SK-N-SH (cell line): ENCODE measurements around the gene QSOX2. TPM values are rescaled to one million over a fixed set of nuclear protein-coding genes. Genes with fewer than 3 reads are reported as not detected.

Source experiments
- CTCF ChIA-PET: fragments of 300-600, 350-600 bp; formaldehyde crosslinking; extraction: SDS; loops from one replicate; lab custom pipeline; 2021; lab: Yijun Ruan, JAX
- POLR2A ChIA-PET: fragments of 350-600 bp; sonication (Branson Sonifier 250); formaldehyde crosslinking; extraction: SDS; loops from one replicate; lab custom pipeline; 2020; ENCODE audit warnings: antibody characterized with exemption, inconsistent platforms; lab: Yijun Ruan, JAX
- DNase-seq: peaks from one replicate; pipeline ENCODE4 v3.0.0; 2012
- H2AFZ ChIP-seq: fragments of 200-600 bp; sonication (generic); 2 replicates; pipeline ENCODE4 v1.8.1; 2016; ENCODE audit warnings: antibody characterized with exemption, mild to moderate bottlenecking, low read depth
- H3F3A ChIP-seq: fragments of 200-600 bp; sonication (generic); replicated peaks from 2 replicates; pipeline ENCODE3; 2016; ENCODE audit warnings: antibody characterized with exemption, mild to moderate bottlenecking; ENCODE audit not compliant: insufficient read depth
- H3K27ac ChIP-seq, 2 experiments: fragments of 200-500 bp in 1 of 2; fragments of 200-600 bp in 1 of 2; sonication (Bioruptor generic) in 1 of 2; sonication (generic), shearing (Covaris generic) in 1 of 2; 2 replicates each; pipeline versions ENCODE4 v1.5.1 to v1.6.1; 2014 to 2016; ENCODE audit warnings: low read depth in 2 of 2, inconsistent platforms in 1 of 2, low read length in 1 of 2, mild to moderate bottlenecking in 1 of 2, mixed read lengths in 1 of 2
- H3K27me3 ChIP-seq: fragments of 200-600 bp; sonication (generic), shearing (Covaris generic); 2 replicates; pipeline ENCODE4 v1.6.1; 2016; ENCODE audit warnings: mixed run types; ENCODE audit not compliant: insufficient read depth
- H3K36me3 ChIP-seq, 2 experiments: fragments of 200-500 bp in 1 of 2; fragments of 200-600 bp in 1 of 2; sonication (Bioruptor generic) in 1 of 2; sonication (generic) in 1 of 2; replicated peaks in 1 of 2; 2 replicates each; pipeline versions ENCODE3 to v1.5.1; 2014 to 2016; ENCODE audit warnings: low read length in 1 of 2, mild to moderate bottlenecking in 1 of 2; ENCODE audit not compliant: insufficient read depth in 2 of 2, control insufficient read depth in 1 of 2
- H3K4me1 ChIP-seq, 2 experiments: fragments of 200-500 bp in 1 of 2; fragments of 200-600 bp in 1 of 2; sonication (Bioruptor generic) in 1 of 2; sonication (generic), shearing (Covaris generic) in 1 of 2; 2 replicates each; pipeline versions ENCODE4 v1.5.1 to v1.6.1; 2014 to 2016; ENCODE audit warnings: low read depth in 1 of 2, low read length in 1 of 2, mixed run types in 1 of 2; ENCODE audit not compliant: insufficient read depth in 2 of 2, control insufficient read depth in 1 of 2
- H3K4me2 ChIP-seq: fragments of 200-600 bp; sonication (generic), shearing (Covaris generic); 2 replicates; pipeline ENCODE4 v1.6.1; 2017; ENCODE audit warnings: mixed run types
- H3K4me3 ChIP-seq, 2 experiments: fragments of 200-500 bp in 1 of 2; fragments of 200-600 bp in 1 of 2; sonication (Bioruptor generic) in 1 of 2; sonication (generic), shearing (Covaris generic) in 1 of 2; 2 replicates each; pipeline versions ENCODE4 v1.5.1 to v1.8.1; 2014 to 2016; ENCODE audit warnings: low read depth in 2 of 2, inconsistent platforms in 1 of 2, low read length in 1 of 2, mild to moderate bottlenecking in 1 of 2, mixed read lengths in 1 of 2, moderate library complexity in 1 of 2
- H3K79me2 ChIP-seq: fragments of 200-600 bp; sonication (generic); 2 replicates; pipeline ENCODE4 v1.8.1; 2017; ENCODE audit warnings: mild to moderate bottlenecking; ENCODE audit not compliant: insufficient read depth
- H3K9ac ChIP-seq: fragments of 200-600 bp; sonication (generic); 2 replicates; pipeline ENCODE4 v1.6.1; 2017; ENCODE audit warnings: mixed run types
- H3K9me2 ChIP-seq: fragments of 200-600 bp; sonication (generic); 2 replicates; pipeline ENCODE4 v1.6.1; 2017; ENCODE audit warnings: mixed run types
- H3K9me3 ChIP-seq: fragments of 200-600 bp; sonication (generic); 2 replicates; pipeline ENCODE4 v1.6.1; 2017; ENCODE audit warnings: mixed run types, mild to moderate bottlenecking, moderate library complexity
- H4K20me1 ChIP-seq: fragments of 200-600 bp; sonication (generic); 2 replicates; pipeline ENCODE4 v1.6.1; 2017; ENCODE audit warnings: mild to moderate bottlenecking, mixed run types; ENCODE audit not compliant: insufficient read depth
- CHD2 ChIP-seq: fragments of 150-350 bp; IDR thresholded peaks from 2 replicates; pipeline ENCODE4 v1.6.1; 2018; ENCODE audit warnings: low read length; ENCODE audit not compliant: partially characterized antibody
- ELF1 ChIP-seq: IDR thresholded peaks from 2 replicates; pipeline ENCODE4 v1.4.0; 2012
- EP300 ChIP-seq, 2 experiments: IDR thresholded peaks; 2 replicates each; pipeline versions ENCODE4 v1.4.0 to v1.6.1; 2012; ENCODE audit warnings: borderline replicate concordance in 1 of 2, low read depth in 1 of 2, low read length in 1 of 2
- EZH2phosphoT487 ChIP-seq: fragments of 200-600 bp; sonication (generic); IDR thresholded peaks from 2 replicates; pipeline ENCODE4 v1.6.1; 2017; ENCODE audit warnings: low read depth, mixed run types, mild to moderate bottlenecking, antibody characterized with exemption, moderate library complexity, borderline replicate concordance
- FOXM1 ChIP-seq: IDR thresholded peaks from 2 replicates; pipeline ENCODE4 v1.4.0; 2012; ENCODE audit warnings: low read depth, mild to moderate bottlenecking
- GABPA ChIP-seq: IDR thresholded peaks from 2 replicates; pipeline ENCODE4 v1.4.0; 2012; ENCODE audit warnings: low read depth, mild to moderate bottlenecking
- GATA2 ChIP-seq: sonication (generic); formaldehyde crosslinking; IDR thresholded peaks from 2 replicates; pipeline ENCODE4 v1.5.0; 2020; ENCODE audit warnings: mild to moderate bottlenecking, missing genetic modification reagents
- MEF2A ChIP-seq: IDR thresholded peaks from 2 replicates; pipeline ENCODE4 v1.4.0; 2012; ENCODE audit warnings: low read depth, borderline replicate concordance
- MXI1 ChIP-seq: IDR thresholded peaks from 2 replicates; pipeline ENCODE4 v1.6.1; 2012; ENCODE audit warnings: mild to moderate bottlenecking, low read depth, low read length, improper control_type of control experiment
- NFIC ChIP-seq: IDR thresholded peaks from 2 replicates; pipeline ENCODE4 v1.4.0; 2012; ENCODE audit warnings: borderline replicate concordance
- RFX5 ChIP-seq: IDR thresholded peaks from 2 replicates; pipeline ENCODE4 v1.6.1; 2012; ENCODE audit warnings: mild to moderate bottlenecking, improper control_type of control experiment, low read length
- RXRA ChIP-seq: IDR thresholded peaks from 2 replicates; pipeline ENCODE4 v1.4.0; 2012; ENCODE audit warnings: low read depth, mild to moderate bottlenecking, borderline replicate concordance
- YY1 ChIP-seq: IDR thresholded peaks from 2 replicates; pipeline ENCODE4 v1.4.0; 2012; ENCODE audit warnings: low read depth, mild to moderate bottlenecking
- WGBS: methylation state at CpG from one replicate; pipeline ENCODE4 v1.1.6; 2017; ENCODE audit warnings: low lambda C conversion rate; 5-methylcytosine and 5-hydroxymethylcytosine counted together
- polyA plus RNA-seq, 3 experiments: library from polyadenylated mRNA; depleted of rRNA; stranded (reverse); fragments of >200 nt; gene quantifications; 2 replicates each; pipeline ENCODE4 v1.2.3, GENCODE V29; 2012
- TF ChIP-seq, protein P1 (sequence below): fragments of 200-600 bp; sonication (generic); IDR thresholded peaks from 2 replicates; pipeline ENCODE4 v1.6.1; 2017; ENCODE audit warnings: antibody characterized with exemption, mild to moderate bottlenecking, moderate library complexity
- TF ChIP-seq, protein P2 (sequence below): fragments of 150-350 bp; IDR thresholded peaks from 2 replicates; pipeline ENCODE4 v1.6.1; 2017; ENCODE audit warnings: antibody characterized with exemption, low read length, low read depth, borderline replicate concordance
- TF ChIP-seq, protein P3 (sequence below): IDR thresholded peaks from 2 replicates; pipeline ENCODE4 v1.6.1; 2012; ENCODE audit warnings: mild to moderate bottlenecking, low read depth, low read length, moderate library complexity
- TF ChIP-seq, protein P4 (sequence below): fragments of 150-350 bp; IDR thresholded peaks from 2 replicates; pipeline ENCODE4 v1.6.1; 2016; ENCODE audit warnings: mild to moderate bottlenecking, low read depth, low read length
- TF ChIP-seq, protein P5 (sequence below): IDR thresholded peaks from 2 replicates; pipeline ENCODE4 v1.4.0; 2012; ENCODE audit warnings: low read depth, borderline replicate concordance

QSOX2 gene
- polyA plus RNA-seq, 1 of the 3 experiments (the other 2 are of a cell fraction), result 26.6 TPM

DNA sequence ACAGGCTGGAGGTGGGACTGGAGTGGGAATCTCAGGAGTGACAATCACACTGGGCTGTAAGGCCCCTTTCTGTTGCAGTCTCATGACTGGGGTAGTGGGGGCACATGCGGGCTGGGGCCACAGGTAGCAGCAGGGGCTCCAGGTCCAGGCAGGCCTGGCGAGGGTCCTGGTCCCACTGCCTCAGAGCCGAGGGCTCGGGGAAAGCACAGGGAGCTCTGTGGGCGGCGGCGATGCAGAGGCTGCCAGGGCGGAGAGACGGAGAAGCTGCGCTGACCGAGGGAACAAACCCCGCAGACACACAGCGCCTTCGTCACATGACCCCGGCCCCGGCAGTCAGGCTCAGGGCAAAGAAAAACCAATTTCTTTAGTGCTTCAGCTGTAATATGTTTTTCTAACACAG lies 35.3 kb downstream of the QSOX2 start:
- POLR2A ChIA-PET, result no interaction called here
- no peak overlapping the region for H3K9ac ChIP-seq
- no peak for TF ChIP-seq MEF2A
- TF ChIP-seq CHD2, result no peak
- TF ChIP-seq MXI1, result no peak
- TF ChIP-seq FOXM1, result no peak
- TF ChIP-seq YY1, result no peak
- TF ChIP-seq ELF1, result no peak
- TF ChIP-seq, protein P1, sequence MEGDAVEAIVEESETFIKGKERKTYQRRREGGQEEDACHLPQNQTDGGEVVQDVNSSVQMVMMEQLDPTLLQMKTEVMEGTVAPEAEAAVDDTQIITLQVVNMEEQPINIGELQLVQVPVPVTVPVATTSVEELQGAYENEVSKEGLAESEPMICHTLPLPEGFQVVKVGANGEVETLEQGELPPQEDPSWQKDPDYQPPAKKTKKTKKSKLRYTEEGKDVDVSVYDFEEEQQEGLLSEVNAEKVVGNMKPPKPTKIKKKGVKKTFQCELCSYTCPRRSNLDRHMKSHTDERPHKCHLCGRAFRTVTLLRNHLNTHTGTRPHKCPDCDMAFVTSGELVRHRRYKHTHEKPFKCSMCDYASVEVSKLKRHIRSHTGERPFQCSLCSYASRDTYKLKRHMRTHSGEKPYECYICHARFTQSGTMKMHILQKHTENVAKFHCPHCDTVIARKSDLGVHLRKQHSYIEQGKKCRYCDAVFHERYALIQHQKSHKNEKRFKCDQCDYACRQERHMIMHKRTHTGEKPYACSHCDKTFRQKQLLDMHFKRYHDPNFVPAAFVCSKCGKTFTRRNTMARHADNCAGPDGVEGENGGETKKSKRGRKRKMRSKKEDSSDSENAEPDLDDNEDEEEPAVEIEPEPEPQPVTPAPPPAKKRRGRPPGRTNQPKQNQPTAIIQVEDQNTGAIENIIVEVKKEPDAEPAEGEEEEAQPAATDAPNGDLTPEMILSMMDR, result no peak
- no peak for TF ChIP-seq NFIC
- TF ChIP-seq, protein P2, sequence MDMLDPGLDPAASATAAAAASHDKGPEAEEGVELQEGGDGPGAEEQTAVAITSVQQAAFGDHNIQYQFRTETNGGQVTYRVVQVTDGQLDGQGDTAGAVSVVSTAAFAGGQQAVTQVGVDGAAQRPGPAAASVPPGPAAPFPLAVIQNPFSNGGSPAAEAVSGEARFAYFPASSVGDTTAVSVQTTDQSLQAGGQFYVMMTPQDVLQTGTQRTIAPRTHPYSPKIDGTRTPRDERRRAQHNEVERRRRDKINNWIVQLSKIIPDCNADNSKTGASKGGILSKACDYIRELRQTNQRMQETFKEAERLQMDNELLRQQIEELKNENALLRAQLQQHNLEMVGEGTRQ, result no peak
- TF ChIP-seq, protein P3, sequence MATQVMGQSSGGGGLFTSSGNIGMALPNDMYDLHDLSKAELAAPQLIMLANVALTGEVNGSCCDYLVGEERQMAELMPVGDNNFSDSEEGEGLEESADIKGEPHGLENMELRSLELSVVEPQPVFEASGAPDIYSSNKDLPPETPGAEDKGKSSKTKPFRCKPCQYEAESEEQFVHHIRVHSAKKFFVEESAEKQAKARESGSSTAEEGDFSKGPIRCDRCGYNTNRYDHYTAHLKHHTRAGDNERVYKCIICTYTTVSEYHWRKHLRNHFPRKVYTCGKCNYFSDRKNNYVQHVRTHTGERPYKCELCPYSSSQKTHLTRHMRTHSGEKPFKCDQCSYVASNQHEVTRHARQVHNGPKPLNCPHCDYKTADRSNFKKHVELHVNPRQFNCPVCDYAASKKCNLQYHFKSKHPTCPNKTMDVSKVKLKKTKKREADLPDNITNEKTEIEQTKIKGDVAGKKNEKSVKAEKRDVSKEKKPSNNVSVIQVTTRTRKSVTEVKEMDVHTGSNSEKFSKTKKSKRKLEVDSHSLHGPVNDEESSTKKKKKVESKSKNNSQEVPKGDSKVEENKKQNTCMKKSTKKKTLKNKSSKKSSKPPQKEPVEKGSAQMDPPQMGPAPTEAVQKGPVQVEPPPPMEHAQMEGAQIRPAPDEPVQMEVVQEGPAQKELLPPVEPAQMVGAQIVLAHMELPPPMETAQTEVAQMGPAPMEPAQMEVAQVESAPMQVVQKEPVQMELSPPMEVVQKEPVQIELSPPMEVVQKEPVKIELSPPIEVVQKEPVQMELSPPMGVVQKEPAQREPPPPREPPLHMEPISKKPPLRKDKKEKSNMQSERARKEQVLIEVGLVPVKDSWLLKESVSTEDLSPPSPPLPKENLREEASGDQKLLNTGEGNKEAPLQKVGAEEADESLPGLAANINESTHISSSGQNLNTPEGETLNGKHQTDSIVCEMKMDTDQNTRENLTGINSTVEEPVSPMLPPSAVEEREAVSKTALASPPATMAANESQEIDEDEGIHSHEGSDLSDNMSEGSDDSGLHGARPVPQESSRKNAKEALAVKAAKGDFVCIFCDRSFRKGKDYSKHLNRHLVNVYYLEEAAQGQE, result no peak
- TF ChIP-seq EP300 (IDR thresholded peaks at IDR 0.05; ENCODE audit: borderline replicate concordance in 1 of 2, low read depth in 1 of 2, low read length in 1 of 2), result no peak
- TF ChIP-seq, protein P4, sequence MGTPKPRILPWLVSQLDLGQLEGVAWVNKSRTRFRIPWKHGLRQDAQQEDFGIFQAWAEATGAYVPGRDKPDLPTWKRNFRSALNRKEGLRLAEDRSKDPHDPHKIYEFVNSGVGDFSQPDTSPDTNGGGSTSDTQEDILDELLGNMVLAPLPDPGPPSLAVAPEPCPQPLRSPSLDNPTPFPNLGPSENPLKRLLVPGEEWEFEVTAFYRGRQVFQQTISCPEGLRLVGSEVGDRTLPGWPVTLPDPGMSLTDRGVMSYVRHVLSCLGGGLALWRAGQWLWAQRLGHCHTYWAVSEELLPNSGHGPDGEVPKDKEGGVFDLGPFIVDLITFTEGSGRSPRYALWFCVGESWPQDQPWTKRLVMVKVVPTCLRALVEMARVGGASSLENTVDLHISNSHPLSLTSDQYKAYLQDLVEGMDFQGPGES, result no peak
- no peak for TF ChIP-seq EZH2phosphoT487
- no peak for TF ChIP-seq GABPA
- TF ChIP-seq RXRA, result no peak
- TF ChIP-seq, protein P5, sequence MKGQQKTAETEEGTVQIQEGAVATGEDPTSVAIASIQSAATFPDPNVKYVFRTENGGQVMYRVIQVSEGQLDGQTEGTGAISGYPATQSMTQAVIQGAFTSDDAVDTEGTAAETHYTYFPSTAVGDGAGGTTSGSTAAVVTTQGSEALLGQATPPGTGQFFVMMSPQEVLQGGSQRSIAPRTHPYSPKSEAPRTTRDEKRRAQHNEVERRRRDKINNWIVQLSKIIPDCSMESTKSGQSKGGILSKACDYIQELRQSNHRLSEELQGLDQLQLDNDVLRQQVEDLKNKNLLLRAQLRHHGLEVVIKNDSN, result no peak
- TF ChIP-seq GATA2 (CRISPR knock-in tag), result no peak
- no peak for TF ChIP-seq RFX5
- TF ChIP-seq, all 33 proteins: peak for 0
- Histone ChIP-seq H3K9me3 (no peaks in the 10 kb centered on the region), H2AFZ (no peak overlapping the region), H3K27me3 (no peaks in the 10 kb centered on the region), H3K79me2 (no peaks in the 10 kb centered on the region), H3K4me1 (peaks cover 0 to 9% of the 10 kb centered on the region in 2 experiments; a peak in 1 of 4 replicates), H3K27ac (no peak overlapping the region), H3K9me2 (no peaks in the 10 kb centered on the region), H3K4me3 (no peak overlapping the region), H3K36me3 (peaks cover 5 to 31% of the 10 kb centered on the region in 2 experiments), H3F3A (no peaks in the 10 kb centered on the region), H4K20me1 (peaks cover 14% of the 10 kb centered on the region; the same call in 1 of the 2 replicates), H3K4me2 (no peak overlapping the region)
- 97% methylated on average over 16 of the region's 16 CpGs for WGBS
- DNase-seq, result no peak
- CTCF ChIA-PET, result interaction anchor here (0.6 to 4.8 kb wide), 6 partner anchors 9 to 73 kb away, joined by 3 to 32 read pairs (median 4); no protein-coding TSS in a partner anchor
